ENCODE measurements around the gene RGL1. TPM values are rescaled to one million over a fixed set of nuclear protein-coding genes. Genes with fewer than 3 reads are reported as not detected.

RGL1 gene
- total and polyA plus RNA-seq, 2 donors (not counting 3 experiments of a cell fraction or from before 2014, with no cell fraction given) = 19.8 to 35.3 TPM

DNA sequence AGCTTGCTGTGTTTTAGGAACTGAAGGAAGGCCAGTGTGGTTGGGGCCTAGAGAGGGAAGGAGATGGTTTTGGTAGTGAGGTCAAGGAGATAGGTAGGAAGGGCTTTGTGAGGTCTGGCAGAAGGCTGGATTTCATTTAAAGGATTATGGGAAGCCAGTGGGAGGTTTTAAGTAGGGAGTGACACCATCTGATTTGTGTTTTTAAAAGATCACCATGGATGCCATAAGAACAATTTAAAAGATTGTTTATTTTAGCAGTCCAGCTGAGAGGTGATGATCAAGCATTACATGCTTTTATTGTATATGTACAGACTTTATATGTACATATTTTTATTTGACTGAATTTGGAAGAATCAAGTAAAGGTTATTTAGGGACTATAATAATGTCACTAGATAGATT is 26.4 kb downstream of the RGL1 start:
- Histone ChIP-seq H4K20me1 (replicated peaks; ENCODE audit: control insufficient read depth, extremely low read depth, insufficient read depth, low read length) (peaks cover 3% of the 10 kb centered on the region), H3K9me1 (replicated peaks; ENCODE audit: control insufficient read depth, extremely low read depth, insufficient read depth, low read length) (no peaks in the 10 kb centered on the region), H3K36me3 (ENCODE audit: control insufficient read depth in 2 of 2, extremely low read depth in 1 of 2, insufficient read depth in 2 of 2, low read length in 2 of 2) (no peaks in the 10 kb centered on the region), H3K27ac (ENCODE audit: insufficient read depth, low read depth, low read length) (no peak overlapping the region), H3K4me3 (replicated peaks in 1 of 3; ENCODE audit: insufficient read depth in 1 of 3, low read depth in 1 of 3, low read length in 3 of 3) (no peak overlapping the region), H3K27me3 (ENCODE audit: control insufficient read depth in 2 of 2, insufficient read depth in 2 of 2, low read length in 2 of 2) (no peaks in the 10 kb centered on the region), H3K79me2 (ENCODE audit: control insufficient read depth, insufficient read depth, low read length) (peaks cover 8% of the 10 kb centered on the region), H3K9ac (replicated peaks; ENCODE audit: extremely low read depth, insufficient read depth, low read length) (no peak overlapping the region), H3K9me3 (replicated peaks; ENCODE audit: control insufficient read depth, insufficient read depth, low read length) (no peaks in the 10 kb centered on the region), H2AFZ (ENCODE audit: low read depth, low read length) (no peak overlapping the region), H3K4me2 (ENCODE audit: insufficient read depth, low read length) (no peak overlapping the region), H3K4me1 (ENCODE audit: control insufficient read depth, extremely low read depth, insufficient read depth, low read length) (no peaks in the 10 kb centered on the region)
- CTCF ChIA-PET = interaction anchor here (1.5 kb wide), 1 partner anchor 146 kb away, joined by 4 read pairs; no protein-coding TSS in a partner anchor
- no peak for DNase-seq (ENCODE audit: low read depth, low spot score)
- POLR2A ChIA-PET = no interaction called here
- intact Hi-C loops (cut with micrococcal nuclease) (no loop called here), dilution Hi-C loops (cut with MboI; ENCODE audit: extremely low pct_ligation_motif_present, low sequenced_read_pairs) (no loop called here)
- BruUV-seq (replicated peaks) = no TSS peak
- no peak for FAIRE-seq
- TF ChIP-seq EZH2 (IDR thresholded peaks at IDR 0.05; ENCODE audit: borderline replicate concordance, low read depth, low read length, severe bottlenecking) = no peak
- no peak for TF ChIP-seq POLR2AphosphoS5 (IDR thresholded peaks at IDR 0.05; ENCODE audit: insufficient read depth, low read depth, low read length)
- TF ChIP-seq, protein P1, sequence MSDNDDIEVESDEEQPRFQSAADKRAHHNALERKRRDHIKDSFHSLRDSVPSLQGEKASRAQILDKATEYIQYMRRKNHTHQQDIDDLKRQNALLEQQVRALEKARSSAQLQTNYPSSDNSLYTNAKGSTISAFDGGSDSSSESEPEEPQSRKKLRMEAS (IDR thresholded peaks at IDR 0.05; ENCODE audit: insufficient read depth, insufficient read length) = no peak
- no peak for TF ChIP-seq FOS (IDR thresholded peaks at IDR 0.05; ENCODE audit: borderline replicate concordance, insufficient read depth, low read length)
- TF ChIP-seq GATA2 (IDR thresholded peaks at IDR 0.05; ENCODE audit: insufficient read depth, insufficient read length, low read depth, low read length) = no peak
- no peak for TF ChIP-seq POLR2A (IDR thresholded peaks at IDR 0.05; ENCODE audit: low read depth, low read length)
- TF ChIP-seq JUN (IDR thresholded peaks at IDR 0.05; ENCODE audit: borderline replicate concordance, insufficient read depth, insufficient read length, low read depth) = no peak
- TF ChIP-seq MYC (IDR thresholded peaks at IDR 0.05; ENCODE audit: low read depth, low read length) = no peak
- TF ChIP-seq CTCF (IDR thresholded peaks at IDR 0.05; ENCODE audit: extremely low read depth in 1 of 2, insufficient read depth in 1 of 2, low read depth in 1 of 2, low read length in 2 of 2) = no peak

All from endothelial cell of umbilical vein (primary cell).